CD4-positive, alpha-beta T cell treated with Interleukin-17A for 1 hour (primary cell): ENCODE measurements around the gene ZBTB42.
"Not testable (repeated sequence)": the region's sequence is repeated elsewhere in the genome, so short reads cannot be mapped to it uniquely, and the experiment has no call there.

Experiments used
- DNase-seq: peaks from one replicate; pipeline ENCODE4 v3.0.0-alpha.2; 2020

The ZBTB42 gene

DNA sequence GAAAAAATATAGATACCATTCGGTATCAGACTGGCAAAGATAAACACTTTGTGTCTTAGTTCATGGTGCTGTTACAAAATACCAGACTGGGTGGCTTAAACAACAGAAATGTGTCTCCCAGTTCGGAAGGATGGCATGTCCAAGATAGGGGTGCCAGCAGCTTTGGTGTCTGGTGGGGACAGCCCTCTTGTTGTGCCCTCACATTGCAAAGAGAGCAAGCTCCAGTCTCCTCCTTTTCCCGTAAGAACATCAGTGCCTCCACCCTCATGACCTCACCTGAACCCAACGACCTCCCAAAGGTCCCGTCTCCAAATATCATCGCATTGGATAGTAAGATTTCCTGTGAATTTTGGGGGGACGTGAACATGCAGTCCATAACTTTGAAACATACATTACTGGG, 12.4 kb downstream of the ZBTB42 start:
- no peak for DNase-seq

DNA sequence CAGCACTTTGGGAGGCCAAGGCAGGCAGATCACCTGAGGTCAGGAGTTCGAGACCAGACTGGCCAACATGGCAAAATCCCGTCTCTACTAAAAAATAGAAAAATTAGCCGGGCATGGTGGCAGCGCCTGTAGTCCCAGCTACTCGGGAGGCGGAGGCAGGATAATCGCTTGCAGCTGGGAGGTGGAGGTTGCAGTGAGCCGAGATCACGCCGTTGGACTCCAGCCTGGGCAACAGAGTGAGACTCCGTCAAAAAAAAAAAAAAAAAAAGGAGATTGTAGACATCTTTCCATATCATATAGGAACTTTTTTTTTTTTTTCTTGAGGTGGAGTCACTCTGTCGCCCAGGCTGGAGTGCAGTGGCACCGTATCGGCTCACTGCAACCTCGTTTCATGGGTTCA, 13.8 kb downstream of the ZBTB42 start:
- not testable (repeated sequence) for DNase-seq

DNA sequence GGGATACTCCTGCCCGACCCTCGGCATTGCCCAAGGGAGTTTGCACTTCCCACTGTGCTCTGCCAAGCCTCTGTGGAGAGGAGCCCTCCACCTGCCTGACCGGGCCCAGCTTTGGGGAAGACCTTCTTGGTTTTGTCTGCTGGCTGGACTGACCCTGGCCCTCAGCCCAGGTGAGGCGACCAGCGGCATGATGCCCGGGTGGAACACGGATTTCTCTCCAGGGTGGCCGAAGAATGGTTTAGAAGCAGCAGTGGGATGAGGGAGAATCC, 15.6 kb downstream of the ZBTB42 start:
- no peak for DNase-seq

DNA sequence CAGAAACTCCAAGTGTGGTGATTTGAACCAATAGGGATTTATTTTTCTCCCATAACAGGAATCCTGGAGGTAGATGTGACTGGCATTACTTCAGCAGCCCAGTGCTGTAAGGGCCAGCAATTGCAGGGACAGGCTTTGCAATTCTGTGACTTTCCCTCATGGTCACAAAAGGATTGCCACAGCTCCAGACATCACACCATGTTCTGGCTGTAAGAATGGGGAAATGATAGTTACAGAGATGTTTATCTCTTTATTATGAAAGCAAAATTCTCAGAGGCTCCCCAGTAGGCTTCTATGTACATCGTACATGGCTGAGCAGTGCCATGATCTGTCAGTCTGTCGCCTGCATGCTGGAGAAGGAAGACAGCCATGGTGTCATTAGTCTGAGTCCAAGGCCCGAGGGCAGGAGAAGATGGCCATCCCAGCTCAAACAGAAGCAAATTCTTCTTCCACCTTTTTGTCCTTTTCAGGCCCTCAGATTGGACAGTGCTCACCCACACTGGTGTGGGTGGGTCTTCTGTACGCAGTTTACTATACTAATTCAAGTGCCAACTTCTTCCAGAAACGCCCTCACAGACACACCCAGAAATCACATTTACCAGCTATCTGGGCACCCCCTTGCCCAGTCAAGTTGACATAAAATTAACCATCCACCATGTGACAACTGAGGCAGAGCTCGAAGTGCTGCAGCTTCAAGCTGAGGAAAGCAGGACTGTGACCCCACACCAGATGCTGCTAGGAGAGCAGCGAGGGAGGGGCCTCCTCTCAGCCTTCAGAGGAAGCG, 17.2 kb downstream of the ZBTB42 start:
- no peak for DNase-seq

DNA sequence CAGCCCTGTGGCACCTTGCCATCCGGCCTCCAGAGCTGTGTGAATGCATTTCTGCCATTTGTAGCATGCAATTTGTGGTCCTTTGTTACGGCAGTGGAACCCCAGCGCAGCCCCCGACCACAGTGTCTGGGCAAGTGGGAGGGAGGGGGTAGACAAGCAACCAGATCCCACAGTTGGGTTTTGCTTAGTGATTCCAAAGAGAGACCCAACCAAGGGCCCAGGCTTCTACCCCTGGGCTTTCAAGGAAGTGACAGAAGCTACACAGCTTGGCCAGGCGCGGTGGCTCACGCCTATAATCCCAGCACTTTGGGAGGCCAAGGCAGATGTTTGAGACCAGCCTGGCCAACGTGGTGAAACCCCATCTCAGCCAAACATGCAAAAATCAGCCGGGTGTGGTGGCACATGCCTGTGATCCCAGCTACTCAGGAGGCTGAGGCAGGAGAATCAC, 17.8 kb downstream of the ZBTB42 start:
- DNase-seq, result no peak

DNA sequence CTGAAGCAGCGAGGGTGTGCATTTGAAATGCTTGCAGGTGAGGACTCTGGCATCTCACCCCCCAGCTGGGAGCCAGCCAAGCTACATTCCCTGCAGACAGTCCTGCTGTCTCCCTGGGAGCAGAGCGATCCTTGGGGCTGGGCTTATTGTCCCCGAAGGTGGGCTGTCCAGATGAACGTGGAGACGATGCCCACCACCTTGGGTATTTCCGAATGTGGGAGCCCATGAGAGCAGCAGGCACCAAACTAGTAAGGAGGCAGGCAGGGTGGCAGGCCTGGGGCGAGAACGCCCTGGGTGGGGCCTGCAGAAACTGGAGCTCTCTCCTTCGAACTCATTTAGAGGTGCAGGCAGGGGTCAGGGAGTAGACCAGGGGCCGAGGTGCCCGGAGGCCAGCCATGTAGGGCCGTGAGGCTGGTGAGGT, 18.5 kb downstream of the ZBTB42 start:
- no peak for DNase-seq

DNA sequence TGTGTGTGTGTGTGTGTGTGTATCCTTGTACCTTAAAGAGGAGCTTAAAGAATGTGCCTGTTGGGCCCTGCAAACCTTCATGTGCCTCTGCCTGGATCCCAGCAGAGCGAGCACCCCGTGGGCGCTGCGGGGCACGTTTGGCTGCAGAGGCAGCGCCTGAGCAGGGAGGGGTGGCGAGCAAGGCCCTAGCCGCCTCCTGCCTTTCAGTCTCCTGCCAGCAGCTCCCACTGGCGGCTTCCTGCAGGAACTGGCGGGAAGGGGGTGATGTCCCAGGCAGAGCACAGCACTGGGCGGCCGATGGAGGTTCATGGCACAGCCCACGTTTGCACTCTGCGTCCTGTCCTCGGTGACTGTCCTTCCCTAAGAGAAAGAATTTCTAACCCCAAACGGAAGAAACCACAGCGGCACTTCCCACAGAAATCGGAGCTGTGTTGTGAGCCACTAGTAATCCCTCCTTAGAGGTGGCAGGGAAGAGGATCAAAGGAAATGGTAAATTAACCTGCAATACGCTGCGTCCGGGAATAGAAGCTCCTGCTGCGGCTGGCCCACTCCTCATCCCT, 19.8 kb downstream of the ZBTB42 start:
- no peak for DNase-seq

DNA sequence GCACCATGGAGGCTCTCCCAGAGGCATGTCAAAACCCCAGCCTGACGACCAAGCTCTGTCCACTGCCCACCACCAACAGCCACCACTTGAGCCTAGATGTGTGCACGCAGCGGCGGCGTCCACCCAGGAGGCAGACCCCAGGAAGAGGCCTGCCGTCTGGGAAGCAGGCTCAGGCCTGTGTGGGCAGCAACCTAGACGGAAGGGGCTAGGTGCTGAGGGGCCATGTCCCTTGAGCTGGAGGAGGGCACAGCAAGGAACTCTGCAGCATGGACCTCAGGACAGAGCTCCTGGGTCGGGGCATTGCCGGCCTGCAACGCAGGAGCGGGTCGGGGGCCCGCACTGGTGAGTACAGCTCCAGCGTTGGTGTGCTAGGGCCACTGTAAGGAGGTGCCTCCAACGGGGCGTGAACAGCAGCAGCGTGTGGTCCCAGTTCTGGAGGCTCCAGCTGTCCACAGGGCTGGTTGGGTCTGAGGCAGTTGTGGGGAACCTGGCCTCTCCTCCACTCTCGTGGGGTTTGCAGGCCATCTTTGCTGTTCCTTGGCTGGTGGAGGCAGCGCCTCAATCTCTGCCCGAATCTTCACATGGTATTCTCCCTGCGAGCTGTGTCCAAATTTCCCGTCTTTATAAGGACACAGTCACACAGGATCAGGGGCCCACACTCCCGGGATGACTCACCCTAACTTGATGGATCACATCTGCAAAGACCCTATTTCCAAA, 20.5 kb downstream of the ZBTB42 start:
- DNase-seq, result no peak

DNA sequence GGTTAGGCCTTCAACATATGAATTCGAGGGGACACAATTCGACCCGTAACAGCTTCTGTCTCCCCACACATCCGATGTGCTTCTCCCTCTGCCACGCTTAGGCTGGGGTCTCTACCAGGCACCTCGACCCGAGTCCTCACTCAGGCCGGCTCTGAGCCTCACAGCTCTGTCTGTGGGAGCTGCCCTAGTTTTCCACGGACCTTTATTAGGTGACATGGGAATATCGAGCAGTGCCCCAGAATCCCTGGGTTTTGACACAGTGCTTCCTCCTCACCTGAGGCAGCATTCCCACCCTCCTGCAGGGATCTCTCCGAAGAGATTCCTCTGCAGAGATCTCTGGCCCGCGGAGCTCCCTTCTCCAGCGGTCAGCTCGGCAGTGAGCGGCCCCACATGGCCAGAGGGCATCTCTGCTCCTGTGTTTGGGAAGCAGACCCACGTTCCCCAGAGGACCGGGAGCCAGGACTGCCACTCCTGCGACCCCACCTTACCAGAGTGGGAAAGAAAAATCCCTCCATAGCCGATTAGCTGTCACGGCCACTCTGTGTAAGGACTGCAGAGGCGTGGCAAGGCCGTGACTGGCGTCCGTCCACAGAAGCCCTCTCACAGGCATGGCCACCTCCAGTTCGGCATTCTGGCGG, 21.2 kb downstream of the ZBTB42 start:
- no peak for DNase-seq

DNA sequence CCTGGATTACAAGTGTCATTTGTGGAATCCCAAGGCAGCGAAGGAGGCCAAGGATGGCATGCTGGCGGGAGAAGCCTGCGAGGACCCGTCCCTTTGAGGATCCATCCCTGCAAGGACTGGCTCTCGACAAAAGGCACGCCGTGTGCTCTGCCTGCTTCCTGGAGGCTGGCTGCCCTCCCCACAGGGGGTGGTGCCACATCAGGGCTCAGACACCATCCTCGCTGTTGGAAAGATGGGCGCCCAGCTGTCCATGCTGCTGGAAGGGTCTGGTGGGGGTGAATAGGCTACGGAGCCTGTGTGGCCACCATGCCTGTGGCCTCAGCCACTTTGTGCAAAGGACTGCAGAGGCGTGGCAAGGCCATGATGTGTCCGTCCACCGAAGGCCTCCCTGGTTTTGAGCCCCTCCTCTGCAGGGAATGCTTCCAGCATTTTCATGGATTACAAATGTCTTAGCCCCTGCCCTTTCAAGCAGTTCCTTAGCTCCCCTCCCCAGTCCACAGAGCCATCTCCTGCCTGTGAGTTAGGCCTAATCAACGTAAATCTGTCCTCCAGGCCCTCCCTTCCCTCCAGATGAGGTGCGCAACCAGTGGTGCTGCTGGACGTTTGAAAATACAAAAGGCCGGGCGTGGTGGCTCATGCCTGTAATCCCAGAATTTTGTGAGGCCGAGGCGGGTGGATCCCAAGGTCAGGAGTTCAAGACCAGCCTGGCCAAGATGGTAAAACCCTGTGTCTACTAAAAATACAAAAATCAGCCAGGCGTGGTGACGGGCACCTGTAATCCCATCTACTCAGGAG, 22.1 kb downstream of the ZBTB42 start:
- no peak for DNase-seq

DNA sequence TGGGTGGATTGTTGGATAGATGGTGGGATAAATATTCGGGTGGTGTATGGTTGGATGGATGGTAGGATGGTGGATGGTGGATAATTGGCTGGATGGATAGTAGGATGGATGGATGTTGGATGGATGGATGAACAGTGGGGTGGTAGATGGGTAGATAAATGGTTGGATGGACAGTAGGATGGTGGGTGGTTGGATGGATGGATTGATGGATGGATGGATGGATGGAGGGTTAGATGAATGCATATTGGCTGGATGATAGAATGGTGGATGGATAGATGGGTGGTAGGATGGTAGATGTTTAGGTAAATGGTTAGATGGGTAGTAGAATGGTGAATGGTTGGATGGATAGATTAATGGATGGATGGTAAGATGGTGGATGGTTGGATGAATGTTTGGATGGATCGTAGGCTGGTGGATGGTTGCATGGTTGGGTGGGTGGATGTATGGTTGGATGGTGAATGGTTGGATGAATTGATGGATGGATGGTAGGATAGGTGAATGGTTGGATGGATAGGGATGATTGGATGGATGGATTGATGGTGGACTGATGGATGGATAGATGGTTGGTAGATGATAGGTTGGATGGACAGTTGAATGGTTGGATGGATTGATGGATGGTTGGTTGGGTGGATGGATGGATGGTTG, 23.6 kb downstream of the ZBTB42 start:
- no peak for DNase-seq

DNA sequence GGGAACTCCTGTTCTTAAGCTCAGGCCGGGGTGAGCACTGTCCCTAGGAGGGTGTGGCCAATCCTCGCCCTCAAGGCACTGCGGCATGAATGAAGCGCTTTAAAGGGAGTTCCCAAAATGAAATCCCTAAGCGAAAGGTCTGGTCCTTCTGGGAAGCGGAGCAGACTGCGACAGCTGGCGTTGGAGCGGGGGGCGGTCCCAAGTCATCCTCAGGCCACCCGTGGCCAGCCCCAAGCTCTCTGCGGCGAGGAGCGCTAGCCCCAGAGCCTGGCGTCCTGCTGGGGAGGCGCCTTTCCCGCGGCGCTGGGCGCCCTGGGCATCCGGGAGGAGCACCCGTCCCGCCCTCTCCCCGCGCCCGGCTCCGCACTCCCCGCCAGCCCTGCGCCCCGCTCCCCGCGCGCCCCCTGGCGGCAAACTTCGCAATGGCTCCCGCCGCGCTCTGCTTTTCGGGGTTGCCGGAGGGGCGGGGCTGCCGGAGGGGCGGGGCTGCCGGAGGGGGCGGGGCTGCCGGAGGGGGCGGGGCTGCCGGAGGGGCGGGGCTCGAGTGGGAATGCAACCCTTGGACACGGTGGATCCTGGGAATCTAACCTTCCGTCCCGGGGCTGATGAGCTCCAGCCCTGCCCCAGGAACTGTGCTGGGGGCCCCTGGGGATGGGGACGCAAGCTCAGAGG, 25.4 kb downstream of the ZBTB42 start:
- DNase-seq, result peak; percentile 90

DNA sequence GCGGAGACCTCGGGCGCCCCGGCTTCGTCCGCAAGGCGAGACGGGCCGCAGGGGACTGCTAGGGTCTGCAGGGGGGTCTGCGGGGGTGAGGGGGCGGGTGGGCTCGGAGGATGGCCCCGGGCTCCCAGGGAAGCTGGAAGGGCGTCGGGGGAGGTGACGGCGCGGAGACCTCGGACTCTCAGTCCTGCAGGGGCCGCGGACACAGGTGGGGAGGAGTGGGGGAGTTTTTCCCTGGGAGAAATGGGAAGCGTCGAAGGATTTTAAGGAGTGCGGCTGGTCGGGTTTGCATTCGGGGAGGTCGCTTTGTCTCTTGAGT, 25.9 kb downstream of the ZBTB42 start:
- DNase-seq, result no peak

DNA sequence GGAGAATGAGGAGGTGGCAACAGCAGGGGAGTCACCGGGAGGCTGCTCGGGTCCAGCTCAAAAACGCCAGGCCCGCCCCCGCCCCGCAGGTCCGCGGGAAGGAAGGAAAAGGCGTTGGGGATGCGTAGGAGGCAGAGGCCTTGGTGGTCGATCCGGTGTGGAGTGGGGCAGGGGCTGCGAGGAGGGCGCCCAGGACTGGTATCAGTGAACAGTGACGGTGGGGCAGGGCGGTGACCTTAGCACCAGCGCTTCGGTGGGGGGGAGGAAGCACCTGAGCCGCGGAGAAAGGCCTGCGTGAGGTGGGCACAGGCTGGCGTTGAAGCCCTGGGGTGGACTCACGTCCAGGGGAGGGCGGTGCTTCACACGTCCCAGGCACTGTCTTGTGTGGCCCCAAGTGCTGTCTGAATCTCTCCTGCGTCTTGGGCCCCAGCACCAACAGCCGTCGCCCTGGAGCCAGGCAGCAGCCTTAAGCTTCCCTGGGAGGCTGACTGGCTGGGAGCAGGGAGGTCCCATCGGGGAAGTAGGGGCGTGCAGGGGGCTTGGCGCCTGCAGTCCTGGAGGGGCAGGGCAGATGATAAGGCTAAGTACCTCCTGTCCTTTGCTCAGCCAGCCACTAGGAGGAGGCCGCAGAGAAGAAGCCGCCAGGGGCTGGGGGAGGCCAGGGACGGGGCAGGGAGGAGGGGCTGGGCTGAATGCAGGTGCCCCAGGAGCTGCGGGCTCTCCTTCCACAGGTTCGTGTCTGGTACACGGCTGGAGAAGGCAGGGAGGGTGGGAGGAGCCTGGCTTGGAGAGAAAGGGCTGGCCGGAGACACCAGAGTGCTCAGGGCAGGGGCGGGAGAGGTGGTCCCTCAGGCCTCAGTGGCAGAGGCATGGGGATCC, 26.5 kb downstream of the ZBTB42 start:
- DNase-seq, result peak; percentile 69

DNA sequence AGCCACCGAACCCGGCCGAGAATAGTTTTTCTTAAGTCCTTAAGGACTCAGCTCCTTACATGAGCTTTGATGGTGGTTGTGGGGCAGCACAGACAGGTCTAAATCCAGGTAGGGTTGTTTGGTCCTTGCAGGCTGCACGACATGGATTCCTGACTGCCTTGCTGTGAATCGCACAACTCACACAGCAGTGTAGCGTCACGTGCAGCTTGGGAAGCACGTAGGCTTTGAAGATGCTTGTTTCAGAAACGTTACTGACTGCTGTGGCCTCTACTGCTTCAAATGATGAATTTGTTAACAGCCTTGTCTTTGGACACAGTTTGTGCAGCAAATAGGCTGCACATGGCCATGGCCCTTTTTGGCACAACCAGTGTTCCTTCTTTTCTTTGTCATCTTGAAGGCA, 29.9 kb downstream of the ZBTB42 start:
- DNase-seq, result no peak

DNA sequence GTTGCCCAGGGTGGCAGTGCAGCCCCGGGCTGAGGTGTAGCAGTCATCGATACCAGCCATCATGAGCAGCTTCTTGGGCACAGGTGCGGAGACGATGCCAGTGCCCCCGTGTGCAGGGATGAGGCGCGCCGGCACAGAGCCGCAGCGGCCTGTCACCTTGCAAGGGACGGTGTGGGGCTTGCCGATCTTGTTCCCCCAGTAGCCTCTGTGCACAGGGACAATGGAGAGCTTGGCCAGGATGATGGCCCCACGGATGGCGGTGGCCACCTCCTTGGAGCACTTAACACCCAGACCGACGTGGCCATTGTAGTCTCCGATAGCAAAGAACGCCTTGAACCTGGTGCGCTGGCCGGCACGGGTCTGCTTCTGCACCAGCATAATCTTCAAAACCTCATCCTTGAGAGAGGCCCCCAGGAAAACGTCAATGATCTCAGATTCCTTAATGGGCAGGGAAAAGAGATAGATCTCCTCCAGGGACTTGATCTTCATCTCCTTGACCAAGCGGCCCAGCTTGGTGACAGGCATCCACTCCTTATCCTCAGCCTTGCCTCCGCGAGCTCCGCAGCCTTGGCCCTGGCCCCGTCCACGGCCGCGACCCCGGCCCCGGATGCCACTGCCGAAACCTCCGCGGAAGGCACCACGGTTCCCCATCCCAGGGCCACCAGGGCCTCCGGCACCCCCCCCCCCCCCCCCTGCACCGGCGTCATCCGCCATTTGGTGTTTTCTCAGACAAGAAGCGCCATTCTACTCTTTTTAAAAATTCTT, 35.5 kb downstream of the ZBTB42 start:
- not testable (repeated sequence) for DNase-seq

DNA sequence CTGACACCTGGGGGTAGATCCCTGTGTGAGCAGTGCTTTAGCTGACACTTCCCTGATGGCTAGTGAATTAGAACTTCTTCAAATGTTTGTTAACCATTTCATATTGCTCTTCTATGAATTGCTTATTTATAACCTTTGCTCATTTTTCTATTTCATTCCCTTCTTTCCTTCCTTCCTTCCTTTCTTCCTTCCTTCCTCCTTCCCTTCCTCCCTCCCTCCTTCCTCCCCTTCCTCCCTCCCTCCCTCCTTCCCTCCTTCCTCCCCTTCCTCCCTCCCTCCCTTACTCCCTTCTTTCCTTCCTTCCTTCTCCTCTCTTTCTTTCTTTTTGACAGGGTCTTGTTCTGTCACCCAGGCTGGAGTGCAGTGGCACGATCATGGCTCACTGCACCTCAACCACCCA, 40.8 kb downstream of the ZBTB42 start:
- no peak for DNase-seq

DNA sequence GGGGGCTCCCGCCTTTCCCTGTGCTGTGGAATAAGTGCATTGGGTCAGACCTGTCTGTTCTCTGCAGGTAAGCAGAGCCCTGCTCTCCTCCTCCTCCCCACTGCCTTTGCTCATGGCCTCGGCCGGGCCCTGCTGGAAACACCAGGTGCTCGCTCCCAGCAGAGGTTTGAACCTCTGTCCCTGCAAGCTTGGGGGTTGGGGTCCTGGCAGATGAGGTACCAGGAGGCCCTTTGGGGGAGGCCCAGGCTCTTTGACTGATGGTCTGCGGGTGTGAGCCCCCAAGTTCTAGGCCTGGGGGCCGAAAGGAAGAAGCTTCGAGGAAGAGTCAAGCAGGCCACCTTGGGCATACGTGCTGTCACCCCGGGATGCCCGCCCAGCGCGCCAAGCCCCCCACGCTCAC, 42.1 kb downstream of the ZBTB42 start:
- no peak for DNase-seq

DNA sequence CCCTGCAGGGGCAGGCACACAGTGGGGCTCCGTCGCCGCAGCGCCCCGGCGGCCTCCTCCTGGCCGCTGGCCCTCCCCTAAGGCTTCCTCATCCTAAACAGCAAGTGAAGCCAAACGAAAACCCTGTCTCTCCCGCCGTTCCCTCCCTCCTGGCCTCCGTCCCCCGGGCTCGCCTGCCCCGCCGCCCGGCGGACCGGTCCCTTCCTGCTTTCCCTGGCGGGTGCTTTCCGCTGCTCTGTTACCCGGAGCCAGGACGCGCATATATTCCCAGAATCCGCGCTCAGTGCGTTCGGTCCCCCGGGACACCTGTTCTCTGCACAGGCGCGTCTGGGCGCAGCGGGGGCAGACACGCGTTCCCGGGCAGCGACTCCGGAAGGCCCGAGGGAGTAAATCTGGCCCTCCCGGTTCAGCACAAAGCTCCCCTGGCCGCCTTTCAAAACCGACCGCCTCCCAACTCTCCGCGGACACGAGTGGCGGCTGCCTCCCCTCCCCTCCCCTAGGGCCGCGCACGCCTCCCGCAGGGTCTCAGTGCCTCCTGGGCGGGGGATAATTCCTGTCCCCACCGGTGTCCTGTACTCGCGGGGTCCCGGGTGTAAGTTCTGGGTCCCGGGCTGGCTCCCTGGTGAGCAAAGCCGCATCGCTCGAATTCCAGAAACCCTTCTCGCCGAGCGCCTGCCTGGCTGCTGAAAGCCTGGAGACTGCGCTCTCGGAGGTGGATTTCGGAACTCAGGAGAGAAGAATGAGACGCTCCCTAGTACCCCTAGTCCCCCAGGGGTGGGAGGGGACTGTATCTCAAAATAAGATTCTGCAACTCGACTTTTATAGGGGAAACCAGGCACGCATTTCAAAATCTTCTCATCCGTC, 42.8 kb downstream of the ZBTB42 start:
- no peak for DNase-seq
